HepG2 (cell line): ENCODE results near the gene LRIF1. TPM values are rescaled to one million over a fixed set of nuclear protein-coding genes. Genes with fewer than 3 reads are reported as not detected.

Source experiments
- AGO2 ChIP-seq: fragments of 200-400 bp; formaldehyde crosslinking; optimal IDR thresholded peaks from 2 replicates; pipeline ENCODE3; 2017; ENCODE audit warnings: mild to moderate bottlenecking, low read depth, low read length, moderate library complexity
- ARID2 ChIP-seq: sonication (generic); formaldehyde crosslinking; IDR thresholded peaks from 2 replicates; pipeline ENCODE4 v1.8.1; 2022; ENCODE audit warnings: mild to moderate bottlenecking, missing genetic modification reagents, borderline replicate concordance
- IRX3 ChIP-seq: sonication (generic); formaldehyde crosslinking; IDR thresholded peaks from 2 replicates; pipeline ENCODE4 v1.8.1; 2023; ENCODE audit warnings: mild to moderate bottlenecking, low read depth, missing genetic modification reagents, borderline replicate concordance
- NR2C2 ChIP-seq: sonication (generic); formaldehyde crosslinking; IDR thresholded peaks from 2 replicates; pipeline ENCODE4 v1.4.0; 2020; ENCODE audit warnings: missing genetic modification reagents, mild to moderate bottlenecking, moderate library complexity, borderline replicate concordance
- ZBTB4 ChIP-seq: sonication (generic); formaldehyde crosslinking; IDR thresholded peaks from 2 replicates; pipeline ENCODE4 v1.4.0; 2020; ENCODE audit warnings: missing genetic modification reagents, mild to moderate bottlenecking, borderline replicate concordance
- ZFP62 ChIP-seq: sonication (generic); formaldehyde crosslinking; IDR thresholded peaks from 2 replicates; pipeline ENCODE4 v1.4.0; 2020; ENCODE audit warnings: missing genetic modification reagents
- ZNF224 ChIP-seq: sonication (generic); formaldehyde crosslinking; IDR thresholded peaks from 2 replicates; pipeline ENCODE4 v1.5.0; 2020; ENCODE audit warnings: mild to moderate bottlenecking, missing genetic modification reagents
- ZNF441 ChIP-seq: sonication (generic); formaldehyde crosslinking; IDR thresholded peaks from 2 replicates; pipeline ENCODE4 v1.7.0; 2021; ENCODE audit warnings: missing genetic modification reagents, borderline replicate concordance
- ZNF510 ChIP-seq: sonication (generic); formaldehyde crosslinking; IDR thresholded peaks from 2 replicates; pipeline ENCODE4 v1.4.0; 2020; ENCODE audit warnings: low read depth, mild to moderate bottlenecking, missing genetic modification reagents
- ZNF577 ChIP-seq: sonication (generic); formaldehyde crosslinking; IDR thresholded peaks from 2 replicates; pipeline ENCODE4 v1.4.0; 2020; ENCODE audit warnings: mild to moderate bottlenecking, low read depth, missing genetic modification reagents, borderline replicate concordance
- ZNF816 ChIP-seq: sonication (generic); formaldehyde crosslinking; IDR thresholded peaks from 2 replicates; pipeline ENCODE4 v1.8.0; 2022; ENCODE audit warnings: missing genetic modification reagents, mild to moderate bottlenecking, borderline replicate concordance
- ZNF878 ChIP-seq: sonication (generic); formaldehyde crosslinking; IDR thresholded peaks from 2 replicates; pipeline ENCODE4 v1.8.1; 2023; ENCODE audit warnings: mild to moderate bottlenecking, missing genetic modification reagents, moderate library complexity
- polyA plus RNA-seq, 8 experiments: library from polyadenylated mRNA; depleted of rRNA in 3 of 8; stranded (reverse) in 7 of 8; unstranded in 1 of 8; fragments of >200 nt; fragmentation: Illumina TruSeq in 4 of 8; extraction: Trizol in 4 of 8; gene quantifications; 2 replicates each; pipeline versions ENCODE4 v1.2.1 to v1.2.3, GENCODE V29; 2011 to 2016; ENCODE audit warnings: low read depth in 4 of 8, missing spikeins in 1 of 8, mixed read lengths in 1 of 8; ENCODE audit not compliant: insufficient read depth in 1 of 8
- total RNA-seq, 5 experiments: library from RNA; depleted of rRNA; stranded (reverse); fragments of >200 nt; fragmentation: Illumina TruSeq; extraction: Trizol; gene quantifications; 2 replicates each; pipeline ENCODE4 v1.2.3, GENCODE V29; 2016; ENCODE audit warnings: low read depth in 1 of 5
- TF ChIP-seq, protein P1 (sequence below): sonication (generic); formaldehyde crosslinking; IDR thresholded peaks from 2 replicates; pipeline ENCODE4 v1.4.0; 2020; ENCODE audit warnings: missing genetic modification reagents
- TF ChIP-seq, protein P2 (sequence below): sonication (generic); formaldehyde crosslinking; IDR thresholded peaks from 2 replicates; pipeline ENCODE4 v1.5.0; 2020; ENCODE audit warnings: missing genetic modification reagents
- TF ChIP-seq, protein P3 (sequence below): IDR thresholded peaks from 2 replicates; pipeline ENCODE4 v1.6.1; 2016; ENCODE audit warnings: low read depth, borderline replicate concordance
- TF ChIP-seq, protein P4 (sequence below): sonication (generic); formaldehyde crosslinking; IDR thresholded peaks from 2 replicates; pipeline ENCODE4 v1.4.0; 2020; ENCODE audit warnings: missing genetic modification reagents

LRIF1 gene
- total and polyA plus RNA-seq, 2 of the 13 experiments (the other 11 are each of a cell fraction or from before 2014, with no cell fraction given), result 18.4 to 42.4 TPM

- TF ChIP-seq, protein P1, sequence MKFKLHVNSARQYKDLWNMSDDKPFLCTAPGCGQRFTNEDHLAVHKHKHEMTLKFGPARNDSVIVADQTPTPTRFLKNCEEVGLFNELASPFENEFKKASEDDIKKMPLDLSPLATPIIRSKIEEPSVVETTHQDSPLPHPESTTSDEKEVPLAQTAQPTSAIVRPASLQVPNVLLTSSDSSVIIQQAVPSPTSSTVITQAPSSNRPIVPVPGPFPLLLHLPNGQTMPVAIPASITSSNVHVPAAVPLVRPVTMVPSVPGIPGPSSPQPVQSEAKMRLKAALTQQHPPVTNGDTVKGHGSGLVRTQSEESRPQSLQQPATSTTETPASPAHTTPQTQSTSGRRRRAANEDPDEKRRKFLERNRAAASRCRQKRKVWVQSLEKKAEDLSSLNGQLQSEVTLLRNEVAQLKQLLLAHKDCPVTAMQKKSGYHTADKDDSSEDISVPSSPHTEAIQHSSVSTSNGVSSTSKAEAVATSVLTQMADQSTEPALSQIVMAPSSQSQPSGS (CRISPR knock-in tag), result no peak
- TF ChIP-seq IRX3 (CRISPR knock-in tag) (0 out of 2 replicates have a peak, but pooled peaks have one; percentile 20), AGO2 (peak; percentile 71), ZBTB4 (CRISPR knock-in tag) (no peak), ZNF878 (no peak), ZNF510 (CRISPR knock-in tag) (no peak), ZNF577 (CRISPR knock-in tag) (no peak), ZNF816 (CRISPR knock-in tag) (no peak), ZFP62 (CRISPR knock-in tag) (no peak), ARID2 (CRISPR knock-in tag) (0 out of 2 replicates have a peak, but pooled peaks have one; percentile 66), ZNF224 (CRISPR knock-in tag) (no peak), ZNF441 (CRISPR knock-in tag) (peak; percentile 66; the same call in 1 of the 2 replicates), NR2C2 (peak; percentile 99)
- TF ChIP-seq, protein P2, sequence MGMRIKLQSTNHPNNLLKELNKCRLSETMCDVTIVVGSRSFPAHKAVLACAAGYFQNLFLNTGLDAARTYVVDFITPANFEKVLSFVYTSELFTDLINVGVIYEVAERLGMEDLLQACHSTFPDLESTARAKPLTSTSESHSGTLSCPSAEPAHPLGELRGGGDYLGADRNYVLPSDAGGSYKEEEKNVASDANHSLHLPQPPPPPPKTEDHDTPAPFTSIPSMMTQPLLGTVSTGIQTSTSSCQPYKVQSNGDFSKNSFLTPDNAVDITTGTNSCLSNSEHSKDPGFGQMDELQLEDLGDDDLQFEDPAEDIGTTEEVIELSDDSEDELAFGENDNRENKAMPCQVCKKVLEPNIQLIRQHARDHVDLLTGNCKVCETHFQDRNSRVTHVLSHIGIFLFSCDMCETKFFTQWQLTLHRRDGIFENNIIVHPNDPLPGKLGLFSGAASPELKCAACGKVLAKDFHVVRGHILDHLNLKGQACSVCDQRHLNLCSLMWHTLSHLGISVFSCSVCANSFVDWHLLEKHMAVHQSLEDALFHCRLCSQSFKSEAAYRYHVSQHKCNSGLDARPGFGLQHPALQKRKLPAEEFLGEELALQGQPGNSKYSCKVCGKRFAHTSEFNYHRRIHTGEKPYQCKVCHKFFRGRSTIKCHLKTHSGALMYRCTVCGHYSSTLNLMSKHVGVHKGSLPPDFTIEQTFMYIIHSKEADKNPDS, result no peak
- TF ChIP-seq, protein P3, sequence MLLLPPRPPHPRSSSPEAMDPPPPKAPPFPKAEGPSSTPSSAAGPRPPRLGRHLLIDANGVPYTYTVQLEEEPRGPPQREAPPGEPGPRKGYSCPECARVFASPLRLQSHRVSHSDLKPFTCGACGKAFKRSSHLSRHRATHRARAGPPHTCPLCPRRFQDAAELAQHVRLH (CRISPR knock-in tag), result no peak; the same call in 1 of the 2 replicates
- TF ChIP-seq, protein P4, sequence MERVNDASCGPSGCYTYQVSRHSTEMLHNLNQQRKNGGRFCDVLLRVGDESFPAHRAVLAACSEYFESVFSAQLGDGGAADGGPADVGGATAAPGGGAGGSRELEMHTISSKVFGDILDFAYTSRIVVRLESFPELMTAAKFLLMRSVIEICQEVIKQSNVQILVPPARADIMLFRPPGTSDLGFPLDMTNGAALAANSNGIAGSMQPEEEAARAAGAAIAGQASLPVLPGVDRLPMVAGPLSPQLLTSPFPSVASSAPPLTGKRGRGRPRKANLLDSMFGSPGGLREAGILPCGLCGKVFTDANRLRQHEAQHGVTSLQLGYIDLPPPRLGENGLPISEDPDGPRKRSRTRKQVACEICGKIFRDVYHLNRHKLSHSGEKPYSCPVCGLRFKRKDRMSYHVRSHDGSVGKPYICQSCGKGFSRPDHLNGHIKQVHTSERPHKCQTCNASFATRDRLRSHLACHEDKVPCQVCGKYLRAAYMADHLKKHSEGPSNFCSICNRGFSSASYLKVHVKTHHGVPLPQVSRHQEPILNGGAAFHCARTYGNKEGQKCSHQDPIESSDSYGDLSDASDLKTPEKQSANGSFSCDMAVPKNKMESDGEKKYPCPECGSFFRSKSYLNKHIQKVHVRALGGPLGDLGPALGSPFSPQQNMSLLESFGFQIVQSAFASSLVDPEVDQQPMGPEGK (CRISPR knock-in tag), result no peak; the same call in 1 of the 2 replicates
Observed at GRCh38 chr1:110963691-110964454, at the start of gene LRIF1 (continued).
